Measurements from ENCODE around the gene SOX12.
"Not testable (repeated sequence)": the region's sequence is repeated elsewhere in the genome, so short reads cannot be mapped to it uniquely, and the experiment has no call there.

- TF ChIP-seq EZH2 (IDR thresholded peaks at IDR 0.05); POLR2AphosphoS5 (IDR thresholded peaks at IDR 0.05; ENCODE audit: borderline replicate concordance, low read depth, low read length); FOXP2 (optimal IDR thresholded peaks at IDR 0.05; ENCODE audit: control extremely low read depth, extremely low read length, insufficient read depth): not testable (repeated sequence)
These were observed 30.8 kb downstream of the SOX12 start for GRCh38 chr20:356154-356553.
